Measurements from ENCODE around the gene TMEM123.
"Not testable (repeated sequence)": the region's sequence is repeated elsewhere in the genome, so short reads cannot be mapped to it uniquely, and the experiment has no call there.

The TMEM123 gene

GRCh38 chr11:102447941-102448868 lies 4.4 kb downstream of the TMEM123 start:
- DNase-seq: no peak

GRCh38 chr11:102447193-102447592 lies 5.4 kb downstream of the TMEM123 start:
- DNase-seq: no peak

- DNase-seq: no peak
Observed at GRCh38 chr11:102446606-102447005, 6.0 kb downstream of the TMEM123 start.

- DNase-seq: not testable (repeated sequence)
Observed at GRCh38 chr11:102444693-102445092, 7.9 kb downstream of the TMEM123 start.

- not testable (repeated sequence) for DNase-seq
Observed at GRCh38 chr11:102444142-102444541, 8.4 kb downstream of the TMEM123 start.

- DNase-seq: not testable (repeated sequence)
Observed at GRCh38 chr11:102439063-102439363, 13.6 kb downstream of the TMEM123 start.

GRCh38 chr11:102438311-102439062 lies 14.1 kb downstream of the TMEM123 start:
- no peak for DNase-seq

- DNase-seq: no peak
Observed at GRCh38 chr11:102437727-102438126, 14.8 kb downstream of the TMEM123 start.

GRCh38 chr11:102436976-102437375 lies 15.6 kb downstream of the TMEM123 start:
- DNase-seq: no peak

GRCh38 chr11:102436561-102436960 lies 16.0 kb downstream of the TMEM123 start:
- DNase-seq: no peak

- no peak for DNase-seq
Observed at GRCh38 chr11:102435688-102436087, 16.9 kb downstream of the TMEM123 start.

- not testable (repeated sequence) for DNase-seq
Observed at GRCh38 chr11:102433571-102433970, 19.0 kb downstream of the TMEM123 start.

GRCh38 chr11:102432560-102432959 lies 20.0 kb downstream of the TMEM123 start:
- DNase-seq: not testable (repeated sequence)

GRCh38 chr11:102431404-102431803 lies 21.2 kb downstream of the TMEM123 start:
- no peak for DNase-seq

GRCh38 chr11:102430158-102430836 lies 22.3 kb downstream of the TMEM123 start:
- no peak for DNase-seq

GRCh38 chr11:102429691-102430090 lies 22.9 kb downstream of the TMEM123 start:
- no peak for DNase-seq

- DNase-seq: no peak
Observed at GRCh38 chr11:102429226-102429625, 23.3 kb downstream of the TMEM123 start.

- DNase-seq: no peak
Observed at GRCh38 chr11:102428696-102429095, 23.9 kb downstream of the TMEM123 start.

- no peak for DNase-seq
Observed at GRCh38 chr11:102427068-102427467, 25.5 kb downstream of the TMEM123 start.

GRCh38 chr11:102426570-102426969 lies 26.0 kb downstream of the TMEM123 start:
- no peak for DNase-seq

GRCh38 chr11:102426000-102426399 lies 26.6 kb downstream of the TMEM123 start:
- no peak for DNase-seq

- DNase-seq: no peak
Observed at GRCh38 chr11:102423936-102424335, 28.6 kb downstream of the TMEM123 start.

Measured in NCI-H2029 (cell line).